Ovary (tissue), 3 donors: ENCODE data around the gene CDH23.

Source experiments
- EP300 ChIP-seq: sonication (generic); formaldehyde crosslinking; IDR thresholded peaks from one replicate; pipeline ENCODE4 v1.6.1; 2017; ENCODE audit warnings: antibody characterized with exemption
- POLR2A ChIP-seq: fragments of 450-650 bp; IDR thresholded peaks from one replicate; pipeline ENCODE4 v1.6.1; 2017; ENCODE audit warnings: antibody characterized with exemption, mild to moderate bottlenecking, moderate library complexity
- TF ChIP-seq, protein P1 (sequence below), 3 donors: fragments of 450-650 bp in 2 of 3; fragments of 200-600 bp in 1 of 3; IDR thresholded peaks; one replicate each; pipeline versions ENCODE4 v1.5.1 to v1.8.0; 2016 to 2022; ENCODE audit warnings: antibody characterized with exemption in 3 of 3, mild to moderate bottlenecking in 1 of 3
- donor health status: DM: no; HTN: no; CAD: no.

DNA sequence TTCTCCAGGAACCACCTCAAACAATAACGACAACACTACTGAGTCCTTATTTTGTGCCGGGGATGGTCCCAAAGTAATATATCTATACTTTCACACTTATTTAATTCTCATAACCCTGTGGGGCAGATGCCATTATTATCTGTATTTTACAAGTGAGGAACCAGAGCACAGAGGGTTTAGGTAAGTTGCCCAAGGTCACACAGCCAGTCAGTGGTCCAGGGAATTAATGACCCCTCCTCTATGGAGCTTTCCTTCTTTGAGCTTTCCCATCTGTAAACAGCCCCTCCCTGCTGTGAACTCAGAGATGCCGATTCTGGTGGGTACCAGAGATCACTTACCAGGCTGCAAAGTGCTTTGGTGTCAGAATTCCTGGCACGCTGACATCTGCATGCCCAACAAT is 217.2 kb downstream of the CDH23 start:
- TF ChIP-seq, protein P1, sequence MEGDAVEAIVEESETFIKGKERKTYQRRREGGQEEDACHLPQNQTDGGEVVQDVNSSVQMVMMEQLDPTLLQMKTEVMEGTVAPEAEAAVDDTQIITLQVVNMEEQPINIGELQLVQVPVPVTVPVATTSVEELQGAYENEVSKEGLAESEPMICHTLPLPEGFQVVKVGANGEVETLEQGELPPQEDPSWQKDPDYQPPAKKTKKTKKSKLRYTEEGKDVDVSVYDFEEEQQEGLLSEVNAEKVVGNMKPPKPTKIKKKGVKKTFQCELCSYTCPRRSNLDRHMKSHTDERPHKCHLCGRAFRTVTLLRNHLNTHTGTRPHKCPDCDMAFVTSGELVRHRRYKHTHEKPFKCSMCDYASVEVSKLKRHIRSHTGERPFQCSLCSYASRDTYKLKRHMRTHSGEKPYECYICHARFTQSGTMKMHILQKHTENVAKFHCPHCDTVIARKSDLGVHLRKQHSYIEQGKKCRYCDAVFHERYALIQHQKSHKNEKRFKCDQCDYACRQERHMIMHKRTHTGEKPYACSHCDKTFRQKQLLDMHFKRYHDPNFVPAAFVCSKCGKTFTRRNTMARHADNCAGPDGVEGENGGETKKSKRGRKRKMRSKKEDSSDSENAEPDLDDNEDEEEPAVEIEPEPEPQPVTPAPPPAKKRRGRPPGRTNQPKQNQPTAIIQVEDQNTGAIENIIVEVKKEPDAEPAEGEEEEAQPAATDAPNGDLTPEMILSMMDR (IDR thresholded peaks at IDR 0.05), result no peak
- TF ChIP-seq POLR2A (no peak), EP300 (no peak)
